Sigmoid colon (tissue), 7 donors: ENCODE data around the gene IRF2. TPM values are rescaled to one million over a fixed set of nuclear protein-coding genes. Genes with fewer than 3 reads are reported as not detected.

Experiments
- DNase-seq: peaks from one replicate; pipeline ENCODE4 v3.0.0-alpha.2; 2019
- H3K27ac ChIP-seq, 4 donors: fragments of 200-600 bp; sonication (generic); one replicate each; pipeline ENCODE4 v1.5.1; 2016 to 2019; ENCODE audit warnings: mild to moderate bottlenecking in 1 of 4
- H3K27me3 ChIP-seq, 3 donors: fragments of 200-600 bp; sonication (generic); one replicate each; pipeline ENCODE4 v1.5.1; 2019; ENCODE audit warnings: mild to moderate bottlenecking in 1 of 3
- H3K36me3 ChIP-seq, 4 donors: fragments of 200-600 bp; sonication (generic); one replicate each; pipeline ENCODE4 v1.5.1; 2016 to 2019
- H3K4me1 ChIP-seq, 4 donors: fragments of 200-600 bp; sonication (generic); one replicate each; pipeline ENCODE4 v1.5.1; 2017 to 2019
- H3K4me3 ChIP-seq, 4 donors: fragments of 200-600 bp; sonication (generic); one replicate each; pipeline ENCODE4 v1.5.1; 2017 to 2019; ENCODE audit warnings: mild to moderate bottlenecking in 2 of 4, moderate library complexity in 1 of 4
- H3K9me3 ChIP-seq, 4 donors: fragments of 200-600 bp in 3 of 4; sonication (generic) in 3 of 4; one replicate each; pipeline versions ENCODE4 v1.5.1 to v1.6.1; 2013 to 2019
- EP300 ChIP-seq, 4 donors: sonication (generic); formaldehyde crosslinking; IDR thresholded peaks; one replicate each; pipeline ENCODE4 v1.6.1; 2017; ENCODE audit warnings: antibody characterized with exemption in 4 of 4
- POLR2A ChIP-seq, 2 donors: fragments of 450-650 bp; IDR thresholded peaks; one replicate each; pipeline ENCODE4 v1.6.1; 2016; ENCODE audit warnings: antibody characterized with exemption in 2 of 2, mild to moderate bottlenecking in 2 of 2, moderate library complexity in 2 of 2
- POLR2AphosphoS5 ChIP-seq, 4 donors: sonication (generic); formaldehyde crosslinking; IDR thresholded peaks; one replicate each; pipeline ENCODE4 v1.6.1; 2017; ENCODE audit warnings: antibody characterized with exemption in 4 of 4
- whole genome bisulfite sequencing, 2 donors: extraction: QIAGEN DNeasy Blood & Tissue Kit; methylation state at CpG; one replicate each; pipeline ENCODE4 v1.1.7; 2013; 5-methylcytosine and 5-hydroxymethylcytosine counted together
- intact Hi-C: fragments of 100-400 bp; cut with DNase I; formaldehyde crosslinking; loops from one replicate; pipeline ENCODE4 v1.15.1; 2023
- polyA plus RNA-seq, 3 donors: library from polyadenylated mRNA; stranded (reverse); fragments of 200-250 nt; gene quantifications; one replicate each; pipeline ENCODE4 v1.2.3, GENCODE V29; 2013
- total RNA-seq, 4 donors: library from RNA; depleted of rRNA; stranded (reverse); fragments of >200 nt; gene quantifications; one replicate each; pipeline ENCODE4 v1.1.0, GENCODE V29; 2016
- TF ChIP-seq, protein P1 (sequence below), 4 experiments: fragments of 450-650 bp in 3 of 4; fragments of 200-600 bp in 1 of 4; IDR thresholded peaks; one replicate each; pipeline ENCODE4 v1.5.1; 2016 to 2019; ENCODE audit warnings: antibody characterized with exemption in 4 of 4, mild to moderate bottlenecking in 3 of 4, moderate library complexity in 2 of 4
- donor health status: healthy with polysubstance abuse.
- donor health status: Bipolar disorder and iron deficiency.
- donor health status: healthy.

The IRF2 gene
- total and polyA plus RNA-seq, 7 donors, result 27.6 to 41.8 (median 31.9) TPM

DNA sequence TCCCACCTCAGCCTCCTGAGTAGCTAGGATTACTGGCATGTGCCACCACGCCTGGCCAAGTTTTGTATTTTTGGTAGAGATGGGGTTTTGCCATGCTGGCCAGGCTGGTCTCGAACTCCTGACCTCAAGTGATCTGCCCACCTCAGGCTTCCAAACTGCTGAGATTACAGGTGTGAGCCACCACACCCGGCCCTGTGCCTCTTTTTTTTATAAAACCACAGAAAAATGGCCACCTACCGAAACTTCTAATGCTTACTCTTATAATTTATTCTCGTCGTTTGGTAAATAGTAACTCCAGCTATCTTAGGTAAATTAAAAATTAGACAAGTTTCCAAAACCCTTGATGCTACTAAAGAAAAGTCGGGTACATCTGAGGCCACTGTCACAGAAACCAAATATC is 54.4 kb downstream of the IRF2 start:
- peaks cover 0 to 31% (median 11%) of the 10 kb centered on the region in 4 donors for H3K36me3 ChIP-seq
- H3K27me3 ChIP-seq, result no peaks in the 10 kb centered on the region
- H3K4me3 ChIP-seq, result no peak overlapping the region
- intact Hi-C loops, result no loop called here
- no peak for DNase-seq
- TF ChIP-seq POLR2A (IDR thresholded peaks at IDR 0.05), result no peak
- TF ChIP-seq EP300 (IDR thresholded peaks at IDR 0.05), result no peak
- TF ChIP-seq, protein P1, sequence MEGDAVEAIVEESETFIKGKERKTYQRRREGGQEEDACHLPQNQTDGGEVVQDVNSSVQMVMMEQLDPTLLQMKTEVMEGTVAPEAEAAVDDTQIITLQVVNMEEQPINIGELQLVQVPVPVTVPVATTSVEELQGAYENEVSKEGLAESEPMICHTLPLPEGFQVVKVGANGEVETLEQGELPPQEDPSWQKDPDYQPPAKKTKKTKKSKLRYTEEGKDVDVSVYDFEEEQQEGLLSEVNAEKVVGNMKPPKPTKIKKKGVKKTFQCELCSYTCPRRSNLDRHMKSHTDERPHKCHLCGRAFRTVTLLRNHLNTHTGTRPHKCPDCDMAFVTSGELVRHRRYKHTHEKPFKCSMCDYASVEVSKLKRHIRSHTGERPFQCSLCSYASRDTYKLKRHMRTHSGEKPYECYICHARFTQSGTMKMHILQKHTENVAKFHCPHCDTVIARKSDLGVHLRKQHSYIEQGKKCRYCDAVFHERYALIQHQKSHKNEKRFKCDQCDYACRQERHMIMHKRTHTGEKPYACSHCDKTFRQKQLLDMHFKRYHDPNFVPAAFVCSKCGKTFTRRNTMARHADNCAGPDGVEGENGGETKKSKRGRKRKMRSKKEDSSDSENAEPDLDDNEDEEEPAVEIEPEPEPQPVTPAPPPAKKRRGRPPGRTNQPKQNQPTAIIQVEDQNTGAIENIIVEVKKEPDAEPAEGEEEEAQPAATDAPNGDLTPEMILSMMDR (IDR thresholded peaks at IDR 0.05), result no peak
- no peak for TF ChIP-seq POLR2AphosphoS5 (IDR thresholded peaks at IDR 0.05)
- 82 to 94% methylated on average over 7 of the region's 7 CpGs for WGBS, 2 donors
- H3K4me1 ChIP-seq, result peaks cover 0 to 40% (median 29%) of the 10 kb centered on the region in 4 donors
- H3K27ac ChIP-seq, result no peak overlapping the region
- no peaks in the 10 kb centered on the region for H3K9me3 ChIP-seq

DNA sequence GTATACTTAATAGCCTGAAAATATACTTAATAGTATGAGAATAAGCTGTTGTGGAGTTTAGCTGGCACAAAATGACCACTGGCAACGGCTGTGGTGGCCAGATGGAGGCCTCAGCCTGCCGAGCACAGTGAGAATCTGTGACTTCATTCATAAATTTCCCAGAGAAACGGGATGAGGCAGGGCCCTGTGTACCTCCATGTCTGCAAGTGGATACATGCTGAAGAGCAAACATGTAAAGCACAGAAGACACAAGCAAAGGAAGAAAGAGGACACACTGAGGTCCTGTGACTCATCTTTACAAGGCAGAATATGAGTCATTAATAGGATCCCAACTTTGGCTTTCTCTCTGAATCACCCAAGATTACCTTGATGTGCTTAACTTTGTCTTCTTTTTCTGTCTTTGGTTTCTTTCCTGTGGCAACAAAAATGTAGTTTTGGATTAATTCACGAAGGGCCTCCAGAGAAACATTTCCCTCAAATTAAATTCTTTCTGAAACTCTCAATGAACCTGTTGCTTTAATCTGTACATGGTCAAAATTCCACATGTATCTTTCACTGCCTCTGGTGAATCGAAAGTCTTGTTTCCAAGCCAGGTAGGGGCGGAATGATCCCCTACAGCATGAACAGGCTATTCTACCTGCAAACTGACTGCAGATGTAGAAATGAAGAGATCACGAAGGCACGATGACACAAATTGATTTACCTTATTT is 56.4 kb downstream of the IRF2 start:
- WGBS, 2 donors, result 75 to 80% methylated on average over 8 of the region's 8 CpGs
- Histone ChIP-seq H3K36me3 (peaks cover 0 to 33% (median 13%) of the 10 kb centered on the region in 4 donors), H3K27me3 (no peaks in the 10 kb centered on the region), H3K4me3 (peak overlapping the region in 2 of 4 donors; percentile 17 to 28), H3K27ac (peak overlapping the region; percentile 56 to 75 (median 66)), H3K4me1 (peaks cover 0 to 31% (median 24%) of the 10 kb centered on the region in 4 donors), H3K9me3 (no peaks in the 10 kb centered on the region)
- intact Hi-C loops, result no loop called here
- DNase-seq, result no peak
- TF ChIP-seq POLR2AphosphoS5 (IDR thresholded peaks at IDR 0.05), result peak in 2 of 4 donors; percentile 7 to 48
- TF ChIP-seq, protein P1 (IDR thresholded peaks at IDR 0.05), result no peak
- no peak for TF ChIP-seq POLR2A (IDR thresholded peaks at IDR 0.05)

DNA sequence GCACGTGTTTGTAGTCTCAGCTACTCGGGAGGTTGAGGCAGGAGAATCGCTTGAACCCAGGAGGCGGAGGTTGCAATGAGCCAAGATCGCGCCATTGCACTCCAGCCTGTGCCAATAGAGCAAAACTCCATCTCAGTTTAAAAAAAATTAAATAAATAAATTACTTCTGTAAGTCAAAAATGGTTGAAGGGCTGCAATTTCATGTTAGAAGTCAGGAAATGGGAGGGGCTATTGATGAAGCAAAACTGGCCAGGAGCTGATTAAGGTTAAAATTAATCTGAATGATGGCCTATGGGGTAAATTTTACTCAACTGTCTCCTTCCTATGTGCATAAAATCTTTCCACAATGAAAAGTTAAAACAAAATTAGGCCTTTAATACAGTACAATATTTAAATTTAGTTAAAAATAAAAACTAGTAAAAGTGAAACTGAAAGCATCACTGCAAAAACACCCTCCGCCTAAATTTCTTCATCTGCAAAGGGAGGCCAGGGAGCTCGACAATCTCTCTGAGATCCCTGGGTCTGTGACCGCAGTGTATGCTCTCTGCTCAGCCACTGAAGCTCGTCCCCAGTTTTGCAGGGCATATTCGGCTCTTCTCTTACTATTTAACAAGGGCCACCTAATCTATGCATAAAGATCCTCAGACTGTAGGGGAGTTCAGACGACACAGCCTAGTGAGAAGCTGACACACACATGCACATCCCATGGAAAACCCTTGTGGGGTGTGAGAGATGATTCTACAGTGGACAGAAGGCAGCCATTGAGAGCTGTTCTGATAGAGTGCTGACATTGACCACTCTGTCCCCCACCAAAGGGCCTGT is 57.2 kb downstream of the IRF2 start:
- Histone ChIP-seq H3K27ac (peak overlapping the region; percentile 56 to 75 (median 66)), H3K36me3 (peaks cover 0 to 33% (median 15%) of the 10 kb centered on the region in 4 donors), H3K27me3 (no peaks in the 10 kb centered on the region), H3K4me3 (peak overlapping the region in 3 of 4 donors; percentile 2 to 28 (median 17)), H3K4me1 (peaks cover 0 to 31% (median 24%) of the 10 kb centered on the region in 4 donors), H3K9me3 (no peaks in the 10 kb centered on the region)
- DNase-seq, result no peak
- 58 to 77% methylated on average over 12 of the region's 12 CpGs for WGBS, 2 donors
- TF ChIP-seq, protein P1 (IDR thresholded peaks at IDR 0.05), result no peak
- intact Hi-C loops, result no loop called here

DNA sequence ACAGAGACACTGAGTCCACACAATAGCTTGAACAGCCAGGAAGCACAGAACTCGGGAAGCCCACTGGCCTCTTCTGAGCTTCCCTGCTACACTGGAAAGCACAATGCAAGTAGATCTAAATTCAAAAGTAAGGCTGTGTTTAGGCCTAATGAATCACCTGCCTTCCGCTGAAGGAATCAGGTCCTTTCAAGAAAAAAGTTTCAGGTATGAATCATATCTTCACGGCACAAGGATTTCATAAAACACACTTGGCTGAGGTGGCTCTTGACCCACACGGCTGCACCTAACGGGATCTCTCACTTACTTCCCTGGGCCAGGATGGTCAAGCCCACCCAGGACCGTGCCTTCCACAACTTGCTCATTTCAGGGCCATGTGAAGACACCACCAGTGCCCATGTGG is 59.3 kb downstream of the IRF2 start:
- TF ChIP-seq POLR2A (IDR thresholded peaks at IDR 0.05) (no peak), EP300 (IDR thresholded peaks at IDR 0.05) (no peak), POLR2AphosphoS5 (IDR thresholded peaks at IDR 0.05) (no peak)
- TF ChIP-seq, protein P1 (IDR thresholded peaks at IDR 0.05), result no peak

More for the DNA sequence above, 59.3 kb downstream of the IRF2 start:
- no peak overlapping the region for H3K27ac ChIP-seq
- H3K4me1 ChIP-seq, result peaks cover 0 to 26% (median 20%) of the 10 kb centered on the region in 4 donors
- H3K27me3 ChIP-seq, result no peaks in the 10 kb centered on the region
- intact Hi-C loops, result no loop called here
- peaks cover 0 to 36% (median 15%) of the 10 kb centered on the region in 4 donors for H3K36me3 ChIP-seq
- no peak overlapping the region for H3K4me3 ChIP-seq
- no peaks in the 10 kb centered on the region for H3K9me3 ChIP-seq
- no peak for DNase-seq
- 94% methylated on average over 6 of the region's 6 CpGs for WGBS, 2 donors
